HG03045 (cell line): ENCODE measurements around the gene ACTMAP.
A peak's percentile ranks its signal among the peaks of the same experiment; 100 is the strongest.
"Not testable (repeated sequence)": the region's sequence is repeated elsewhere in the genome, so short reads cannot be mapped to it uniquely, and the experiment has no call there.

Experiments
- ATAC-seq: cut with Tn5 transposase; IDR thresholded peaks from one replicate; pipeline ENCODE4 v1.9.1; 2021; ENCODE audit warnings: mild to moderate bottlenecking, moderate library complexity; ENCODE audit not compliant: unreplicated experiment

The ACTMAP gene

GRCh38 chr19:40776364-40776763 lies 26.1 kb upstream of the ACTMAP start:
- no peak for ATAC-seq

DNA sequence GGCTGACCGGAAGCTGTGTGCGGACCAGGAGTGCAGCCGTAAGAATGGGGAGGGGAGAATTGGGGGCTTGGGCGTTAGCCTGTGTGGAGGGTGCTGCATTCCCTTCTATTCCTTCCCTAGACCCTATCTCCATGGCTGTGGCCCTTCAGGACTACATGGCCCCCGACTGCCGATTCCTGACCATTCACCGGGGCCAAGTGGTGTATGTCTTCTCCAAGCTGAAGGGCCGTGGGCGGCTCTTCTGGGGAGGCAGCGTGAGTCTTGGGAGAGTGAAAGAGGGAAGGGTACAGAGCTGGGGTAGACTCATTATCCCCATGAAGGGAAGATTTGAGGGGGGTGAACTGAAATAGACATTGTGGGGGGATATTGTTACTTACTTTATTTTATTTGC lies 25.4 kb upstream of the ACTMAP start:
- no peak for ATAC-seq

GRCh38 chr19:40774916-40775631 lies 24.8 kb upstream of the ACTMAP start, which contains the start of gene MIA:
MIA (plus strand) TSS chr19:40775521; CDS start chr19:40775543, 22 bp downstream.
- no peak for ATAC-seq

DNA sequence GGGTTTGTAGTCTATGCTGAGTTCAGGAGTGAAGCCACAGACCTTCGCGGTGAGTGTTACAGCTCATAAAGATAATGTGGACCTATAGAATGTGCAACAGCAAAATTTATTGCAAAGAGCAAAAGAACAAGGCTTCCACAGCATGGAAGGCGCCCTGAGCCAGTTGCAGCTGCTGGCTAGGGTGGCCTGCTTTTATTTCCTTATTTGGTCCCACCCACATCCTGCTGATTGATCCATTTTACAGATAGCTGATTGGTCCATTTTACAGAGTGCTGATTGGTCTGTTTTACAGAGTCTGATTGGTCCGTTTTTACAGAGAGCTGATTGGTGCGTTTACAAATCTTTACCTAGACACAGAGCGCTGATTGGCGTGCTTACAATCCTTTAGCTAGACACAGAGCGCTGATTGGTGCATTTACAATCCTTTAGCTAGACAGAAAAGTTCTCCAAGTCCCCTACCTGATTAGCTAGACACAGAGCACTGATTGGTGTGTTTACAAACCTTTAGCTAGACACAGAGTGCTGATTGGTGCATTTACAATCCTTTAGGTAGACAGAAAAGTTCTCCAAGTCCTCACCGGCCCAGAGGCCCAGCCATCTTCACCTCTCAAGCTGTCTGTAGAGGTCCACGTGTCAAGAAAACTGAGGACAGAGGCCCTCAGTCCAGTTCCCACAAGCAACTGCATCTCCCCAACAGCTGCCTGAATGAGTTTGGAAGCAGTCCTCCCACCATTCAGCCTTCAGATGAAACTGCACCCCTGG lies 21.0 kb upstream of the ACTMAP start:
- ATAC-seq, result not testable (repeated sequence)

GRCh38 chr19:40768869-40769268 lies 18.6 kb upstream of the ACTMAP start:
- ATAC-seq, result no peak

DNA sequence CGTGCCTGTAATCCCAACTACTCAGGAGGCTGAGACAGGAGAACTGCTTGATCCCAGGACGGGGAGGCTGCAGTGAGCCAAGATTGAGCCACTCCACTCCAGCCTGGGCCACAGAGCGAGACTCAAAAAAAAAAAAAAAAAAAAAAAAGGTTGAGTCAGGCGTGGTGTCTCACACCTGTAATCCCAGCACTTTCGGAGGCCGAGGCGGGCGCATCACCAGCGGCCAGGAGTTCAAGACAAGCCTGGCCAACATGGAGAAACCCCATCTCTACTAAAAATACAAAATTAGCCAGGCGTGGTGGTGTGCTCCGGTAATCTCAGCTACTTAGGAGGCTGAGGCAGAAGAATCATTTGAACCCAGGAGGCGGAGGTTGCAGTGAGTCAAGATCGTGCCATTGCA lies 16.1 kb upstream of the ACTMAP start:
- ATAC-seq, result not testable (repeated sequence)

DNA sequence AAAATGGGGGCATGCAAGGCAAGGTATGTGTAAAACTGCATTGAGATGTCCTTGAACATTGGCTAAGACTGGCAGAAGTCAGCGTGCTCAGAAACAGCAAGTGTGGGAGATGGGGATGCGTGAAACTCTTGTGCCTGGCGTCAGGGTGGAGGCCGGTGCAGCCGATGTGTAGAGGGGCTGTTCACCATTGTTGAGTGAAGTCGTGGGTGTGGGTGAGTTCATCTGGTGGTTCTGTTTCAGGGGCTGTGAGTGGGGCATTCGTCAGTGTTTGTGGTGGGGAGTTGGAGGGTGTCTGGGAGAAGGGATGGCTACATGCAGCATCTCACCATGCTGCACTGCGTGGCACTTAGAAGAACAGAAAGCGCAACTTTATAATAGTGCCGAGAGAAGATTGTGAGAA lies 13.7 kb upstream of the ACTMAP start:
- ATAC-seq, result no peak

- ATAC-seq, result no peak
These were observed 13.2 kb upstream of the ACTMAP start for GRCh38 chr19:40763526-40763925.

DNA sequence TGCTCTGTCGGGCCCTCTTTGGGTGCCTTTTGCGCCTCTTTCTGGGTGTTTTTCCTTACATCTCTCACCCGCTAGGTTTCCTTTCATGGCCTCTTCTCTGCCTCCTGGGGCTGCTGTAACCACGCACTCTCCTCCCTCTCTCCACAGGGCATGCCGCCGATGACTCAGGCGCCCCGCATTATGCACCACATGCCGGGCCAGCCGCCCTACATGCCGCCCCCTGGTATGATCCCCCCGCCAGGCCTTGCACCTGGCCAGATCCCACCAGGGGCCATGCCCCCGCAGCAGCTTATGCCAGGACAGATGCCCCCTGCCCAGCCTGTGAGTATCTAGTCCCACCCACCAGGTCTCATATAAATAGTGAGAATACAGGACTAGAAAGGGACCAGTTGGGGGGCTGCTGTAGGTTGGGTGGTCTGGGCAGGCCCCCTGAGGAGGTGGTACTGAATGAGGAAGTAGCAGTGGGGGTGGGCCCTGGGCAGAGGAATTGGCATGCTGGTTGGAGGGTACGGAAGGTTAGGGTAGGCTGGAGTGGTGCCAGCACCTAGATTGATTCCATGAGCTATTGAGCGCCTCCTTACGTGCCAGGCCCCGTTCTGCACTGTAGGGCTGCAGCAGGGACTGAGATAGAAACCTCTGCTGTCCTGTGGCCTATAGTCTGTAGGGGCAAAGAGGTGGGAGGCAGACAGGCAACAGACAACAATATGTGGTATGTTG lies 12.6 kb upstream of the ACTMAP start:
- no peak for ATAC-seq

DNA sequence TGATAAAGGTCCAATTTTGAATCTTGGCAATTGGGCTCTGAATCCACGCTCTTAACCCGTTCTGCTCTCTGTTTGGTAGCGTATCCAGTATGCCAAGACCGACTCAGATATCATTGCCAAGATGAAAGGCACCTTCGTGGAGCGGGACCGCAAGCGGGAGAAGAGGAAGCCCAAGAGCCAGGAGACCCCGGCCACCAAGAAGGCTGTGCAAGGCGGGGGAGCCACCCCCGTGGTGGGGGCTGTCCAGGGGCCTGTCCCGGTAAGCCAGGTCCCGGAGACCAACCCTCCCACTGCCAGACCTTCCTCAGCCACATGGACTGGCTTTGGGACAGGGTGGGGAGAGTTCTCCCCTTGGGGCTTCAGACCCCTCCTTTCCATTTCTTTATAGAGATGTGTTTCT lies 9.1 kb upstream of the ACTMAP start:
- no peak for ATAC-seq

GRCh38 chr19:40758491-40758890 lies 8.2 kb upstream of the ACTMAP start:
- no peak for ATAC-seq

GRCh38 chr19:40756502-40757110 lies 6.3 kb upstream of the ACTMAP start:
- ATAC-seq, result no peak

- no peak for ATAC-seq
These were observed 5.5 kb upstream of the ACTMAP start for GRCh38 chr19:40755791-40756190.

DNA sequence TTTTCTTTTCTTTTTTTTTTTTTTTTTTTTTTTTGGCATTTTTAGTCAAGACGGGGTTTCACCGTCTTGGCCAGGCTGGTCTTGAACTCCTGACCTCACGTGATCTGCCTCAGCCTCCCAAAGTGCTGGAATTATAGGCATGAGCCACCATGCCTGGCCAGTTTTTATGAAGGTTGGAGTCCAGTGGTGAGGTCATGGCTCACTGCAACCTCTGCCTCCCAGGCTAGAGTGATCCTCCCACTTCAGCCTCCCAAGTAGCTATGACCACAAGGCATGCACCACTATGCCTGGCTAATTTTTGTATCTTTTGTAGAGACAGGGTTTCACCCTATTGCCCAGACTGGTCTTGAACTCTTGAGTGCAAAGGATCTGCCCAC lies 5.0 kb upstream of the ACTMAP start:
- ATAC-seq, result no peak

- ATAC-seq, result no peak
These were observed 4.5 kb upstream of the ACTMAP start for GRCh38 chr19:40754611-40755247.

- ATAC-seq, result no peak
These were observed 2.0 kb upstream of the ACTMAP start for GRCh38 chr19:40752257-40752781.

- ATAC-seq, result peak; percentile 62
These were observed 729 bp upstream of the ACTMAP start, which contains the start of gene SNRPA for GRCh38 chr19:40750874-40751537. SNRPA (plus strand) TSS chr19:40751203; CDS start chr19:40751409, 206 bp downstream.

GRCh38 chr19:40747536-40747935 lies 2.7 kb downstream of the ACTMAP start:
- ATAC-seq, result no peak

DNA sequence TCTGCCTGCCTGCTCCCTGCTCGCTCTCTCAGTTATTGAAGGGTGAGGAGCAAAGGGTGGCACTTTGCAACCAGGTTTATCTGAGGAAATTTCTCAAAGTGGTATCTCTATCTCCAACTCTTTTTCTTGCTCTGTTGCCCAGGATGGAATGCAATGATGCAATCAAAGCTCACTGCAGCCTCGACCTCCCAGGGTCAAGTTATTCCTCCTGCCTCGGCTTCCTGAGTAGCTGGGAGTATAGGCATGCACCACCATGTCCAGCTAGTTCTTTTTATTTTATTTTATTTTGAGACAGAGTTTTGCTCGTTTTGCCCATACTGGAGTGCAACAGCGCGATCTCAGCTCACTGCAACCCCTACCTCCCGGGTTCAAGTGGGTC lies 4.9 kb downstream of the ACTMAP start:
- ATAC-seq, result no peak
